ENCODE measurements around the gene FAM76A.
"Not testable (repeated sequence)": the region's sequence is repeated elsewhere in the genome, so short reads cannot be mapped to it uniquely, and the experiment has no call there.

The FAM76A gene

DNA sequence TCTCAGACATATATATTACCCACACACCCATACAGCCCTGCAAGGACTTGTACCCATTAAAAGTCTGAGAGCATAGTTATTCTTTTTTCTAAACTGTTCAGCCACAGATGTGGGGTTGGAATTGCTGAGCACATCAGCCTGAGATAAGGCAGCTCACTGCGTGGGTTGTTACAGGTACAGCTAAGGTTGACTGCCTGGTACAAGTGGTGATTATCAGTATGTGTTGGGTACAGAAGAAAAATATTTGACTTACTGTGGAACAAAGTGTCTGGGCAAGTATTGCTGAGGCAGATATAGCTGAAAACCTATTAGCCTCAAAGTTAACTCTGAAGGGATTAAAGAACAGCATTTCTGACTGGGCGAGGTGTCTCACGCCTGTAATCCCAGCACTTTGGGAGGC, 52.3 kb downstream of the FAM76A start:
- DNase-seq (ENCODE audit: low read depth): no peak

DNA sequence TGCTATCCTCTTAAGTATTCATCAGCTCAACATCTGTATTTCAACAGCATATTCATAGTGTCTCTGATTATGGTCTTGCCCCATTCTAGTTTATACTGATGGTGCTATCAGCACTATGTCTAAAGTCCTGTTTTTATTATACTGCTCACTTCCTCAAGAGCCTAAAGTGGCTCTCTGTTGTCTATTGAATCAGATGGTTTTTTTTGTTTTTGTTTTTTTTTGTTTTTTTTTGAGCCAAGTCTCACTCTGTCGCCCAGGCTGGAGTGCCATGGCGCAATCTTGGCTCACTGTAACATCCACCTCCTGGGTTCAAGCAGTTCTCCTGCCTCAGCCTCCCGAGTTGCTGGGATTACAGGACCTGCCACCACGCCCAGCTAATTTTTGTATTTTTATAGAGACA, 53.4 kb downstream of the FAM76A start:
- no peak for DNase-seq (ENCODE audit: low read depth)

DNA sequence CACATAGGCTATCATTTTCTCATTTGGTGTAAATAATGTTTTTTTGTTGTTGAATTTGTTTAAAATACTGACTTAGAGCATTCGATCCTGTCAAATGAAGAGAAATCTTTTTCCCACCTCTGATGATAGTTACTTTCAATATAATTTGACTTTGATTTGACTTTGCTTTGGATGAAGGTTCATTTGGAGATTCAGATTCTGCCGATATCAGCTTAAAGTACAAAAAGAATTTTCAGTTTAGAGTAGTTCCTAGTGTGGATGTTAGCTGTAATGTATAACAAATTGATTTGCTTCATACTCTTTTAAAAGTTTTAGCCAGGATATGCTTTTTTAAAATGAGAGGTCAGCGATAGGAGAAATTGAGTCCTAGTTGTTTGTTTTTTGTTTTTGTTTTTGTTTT, 57.2 kb downstream of the FAM76A start:
- no peak for DNase-seq (ENCODE audit: low read depth)

DNA sequence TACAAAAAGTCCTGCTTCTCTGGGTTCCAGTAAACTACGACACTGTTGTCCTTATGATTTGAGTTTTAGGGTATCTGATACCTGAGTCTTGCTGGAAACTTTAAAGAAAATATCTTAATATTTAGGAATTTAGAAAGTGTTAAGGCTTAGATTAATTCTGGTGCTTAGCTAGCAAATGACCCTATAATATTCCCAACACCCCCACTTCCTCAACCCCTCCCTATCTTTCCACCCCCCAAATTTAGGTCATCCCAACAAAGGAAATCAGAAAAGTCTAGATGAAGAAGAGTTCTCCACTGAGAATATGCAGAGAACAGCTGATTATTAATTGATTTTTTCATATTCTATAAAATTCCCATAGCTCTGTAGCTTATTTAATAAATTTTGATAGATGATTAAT, 58.9 kb downstream of the FAM76A start:
- DNase-seq (ENCODE audit: low read depth): no peak

DNA sequence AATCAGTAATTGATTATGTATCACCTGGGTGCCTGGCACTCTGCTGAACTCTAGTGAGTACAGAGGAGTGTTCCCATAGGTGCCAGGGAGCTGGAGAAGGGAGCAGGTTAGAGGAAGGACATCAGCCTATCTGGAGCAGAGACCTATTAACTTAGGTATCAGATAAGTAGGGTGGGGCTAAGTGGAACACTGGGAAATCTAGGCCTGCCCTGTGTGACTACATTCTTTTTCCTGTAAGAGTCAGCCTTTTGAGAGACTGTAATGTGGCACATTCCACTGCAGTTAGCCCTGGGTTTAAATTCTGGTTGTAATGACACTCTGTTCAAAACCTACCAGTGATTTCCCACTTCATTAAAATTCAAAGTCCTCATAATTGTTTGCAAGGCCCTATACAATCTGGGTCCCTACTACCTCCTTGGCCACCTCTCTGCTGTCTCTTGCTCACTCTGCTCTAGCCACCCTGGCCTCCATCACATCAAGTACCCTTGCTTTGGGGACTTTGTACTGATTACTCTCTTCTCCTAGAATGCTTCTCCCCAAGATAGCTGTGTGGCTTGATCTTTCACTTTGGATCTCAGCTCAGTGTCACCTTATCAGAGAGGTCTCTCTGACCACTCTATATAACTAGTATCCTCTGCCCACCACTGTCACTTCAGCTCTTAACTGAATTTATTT, 60.2 kb downstream of the FAM76A start:
- DNase-seq (ENCODE audit: low read depth): peak; percentile 33

DNA sequence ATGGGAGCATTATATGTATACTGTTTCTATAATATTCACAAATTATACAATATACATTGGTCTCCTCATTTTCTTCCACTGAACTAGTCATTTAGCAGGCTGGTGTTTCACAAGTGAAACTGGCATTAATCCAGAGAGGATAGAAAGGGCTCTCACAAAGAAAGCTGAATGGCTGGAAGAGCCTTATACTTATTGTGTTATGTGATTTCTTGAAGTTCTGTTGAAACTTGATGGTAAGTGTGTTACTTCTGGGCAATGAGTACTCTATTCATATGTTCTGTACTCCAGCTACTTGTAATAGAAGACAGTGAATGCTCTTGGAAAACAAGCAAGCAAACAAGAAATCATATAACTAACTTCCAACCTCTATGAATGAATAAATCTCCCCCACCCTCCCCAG, 62.1 kb downstream of the FAM76A start:
- peak; percentile 10 for DNase-seq (ENCODE audit: low read depth)

DNA sequence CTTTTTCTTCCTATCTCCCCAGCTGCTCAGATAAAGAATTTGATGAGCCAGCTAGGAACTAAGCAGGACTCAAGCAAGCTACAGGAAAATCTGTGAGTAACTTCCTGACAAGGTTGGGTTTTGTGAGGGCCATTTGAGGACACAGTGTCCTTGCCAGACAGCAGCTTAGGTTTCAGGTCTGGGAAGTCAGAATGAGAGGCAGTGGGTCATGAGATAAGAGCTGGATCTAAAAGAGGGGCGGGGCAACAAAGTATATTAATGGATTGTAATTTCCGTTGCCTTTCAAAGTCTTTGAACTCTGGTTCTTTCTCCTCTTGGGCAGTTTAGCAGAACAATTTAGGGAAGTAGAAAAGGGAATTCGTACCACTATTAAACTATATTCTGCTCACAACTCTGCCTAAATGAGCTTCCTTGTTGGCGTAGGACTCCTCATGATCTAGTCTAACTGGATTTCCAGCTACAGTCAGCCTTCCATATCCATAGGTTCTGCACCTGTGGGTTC, 63.8 kb downstream of the FAM76A start:
- peak; percentile 25 for DNase-seq (ENCODE audit: low read depth)

DNA sequence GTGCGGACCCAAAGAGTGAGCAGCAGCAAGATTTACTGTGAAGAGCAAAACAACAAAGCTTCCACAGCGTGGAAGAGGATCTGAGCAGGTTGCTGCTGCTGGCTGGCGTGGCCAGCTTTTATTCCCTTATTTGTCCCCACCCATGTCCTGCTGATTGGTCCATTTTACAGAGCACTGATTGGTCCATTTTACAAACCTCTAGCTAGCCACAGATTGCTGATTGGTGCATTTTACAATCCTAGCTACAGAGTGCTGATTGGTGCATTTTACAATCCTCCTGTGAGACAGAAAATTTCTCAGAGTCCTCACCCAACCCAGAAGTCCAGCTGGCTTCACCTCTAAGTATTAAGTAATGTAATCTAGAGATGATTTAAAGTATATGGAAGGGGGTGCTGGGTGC, 64.5 kb downstream of the FAM76A start:
- DNase-seq (ENCODE audit: low read depth): not testable (repeated sequence)

DNA sequence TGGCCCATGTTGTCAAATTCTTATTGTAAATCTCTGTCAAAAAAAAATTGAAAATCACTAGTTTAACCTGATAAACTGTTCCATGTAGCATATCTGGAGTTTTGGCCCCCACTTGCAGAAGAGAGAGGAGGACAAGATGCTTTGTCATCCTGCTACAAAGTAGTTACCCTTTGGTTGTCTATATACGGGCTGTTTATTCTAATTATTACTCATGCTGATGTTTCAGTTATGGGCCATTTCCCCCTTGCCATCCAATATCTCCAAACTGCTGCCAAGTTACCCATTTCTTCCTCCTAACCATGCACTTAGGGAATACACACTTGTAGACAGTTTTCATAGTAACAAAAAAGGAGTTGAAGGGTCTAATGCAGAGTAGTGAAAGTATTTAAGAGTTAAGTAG, 69.8 kb downstream of the FAM76A start:
- peak; percentile 28 for DNase-seq (ENCODE audit: low read depth)

DNA sequence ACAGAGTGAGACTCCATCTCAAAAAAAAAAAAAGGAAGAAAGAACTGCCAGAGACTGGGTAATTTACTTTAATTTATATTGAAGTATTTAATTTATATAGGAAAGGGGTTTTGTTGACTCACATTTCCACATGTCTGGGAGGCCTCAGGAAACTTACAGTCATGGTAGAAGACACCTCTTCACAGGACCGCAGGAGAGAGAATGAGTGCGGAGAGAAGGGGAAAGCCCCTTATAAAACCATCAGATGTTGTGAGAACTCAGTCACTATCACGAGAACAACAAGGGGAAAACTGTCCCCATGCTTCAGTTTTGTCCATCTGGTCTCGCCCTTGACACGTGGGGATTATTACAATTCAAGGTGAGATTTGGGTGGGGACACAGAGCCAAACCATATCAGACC, 79.0 kb downstream of the FAM76A start:
- DNase-seq (ENCODE audit: low read depth): no peak

DNA sequence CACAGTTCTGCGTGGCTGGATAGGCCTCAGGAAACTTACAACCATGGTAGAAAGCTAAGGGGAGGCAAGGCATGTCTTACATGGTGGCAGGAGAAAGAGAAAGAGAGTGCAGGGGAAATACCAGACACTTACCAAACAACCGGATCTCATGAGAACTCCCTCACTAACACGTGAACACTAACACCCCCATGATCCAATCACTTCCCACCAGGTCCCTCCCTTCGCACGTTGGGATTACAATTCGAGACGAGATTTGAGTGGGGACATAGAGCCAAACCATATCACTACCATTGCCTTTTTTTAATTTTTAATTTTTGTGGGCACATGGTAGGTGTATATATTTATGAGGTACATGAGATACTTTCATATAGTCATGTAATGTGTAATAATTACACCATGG, 81.0 kb downstream of the FAM76A start:
- DNase-seq (ENCODE audit: low read depth): no peak

DNA sequence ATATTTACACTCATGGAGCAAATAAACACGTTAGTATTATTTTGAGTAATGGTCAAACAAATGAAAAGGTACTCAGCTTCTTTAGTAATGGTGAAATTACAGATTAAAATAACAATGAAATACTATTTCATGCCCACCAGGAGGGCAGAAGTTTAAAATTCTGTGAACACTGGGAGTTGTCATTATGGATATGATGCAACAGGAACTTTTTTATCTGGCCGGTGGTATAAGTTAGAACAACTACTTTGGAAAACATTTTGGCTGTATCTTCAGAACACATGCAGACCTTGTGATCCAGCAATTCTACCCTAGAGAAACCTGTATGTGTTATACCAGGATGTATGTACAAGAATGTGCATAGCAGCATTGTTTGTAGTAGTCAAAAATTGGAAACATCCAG, 81.6 kb downstream of the FAM76A start:
- no peak for DNase-seq (ENCODE audit: low read depth)

DNA sequence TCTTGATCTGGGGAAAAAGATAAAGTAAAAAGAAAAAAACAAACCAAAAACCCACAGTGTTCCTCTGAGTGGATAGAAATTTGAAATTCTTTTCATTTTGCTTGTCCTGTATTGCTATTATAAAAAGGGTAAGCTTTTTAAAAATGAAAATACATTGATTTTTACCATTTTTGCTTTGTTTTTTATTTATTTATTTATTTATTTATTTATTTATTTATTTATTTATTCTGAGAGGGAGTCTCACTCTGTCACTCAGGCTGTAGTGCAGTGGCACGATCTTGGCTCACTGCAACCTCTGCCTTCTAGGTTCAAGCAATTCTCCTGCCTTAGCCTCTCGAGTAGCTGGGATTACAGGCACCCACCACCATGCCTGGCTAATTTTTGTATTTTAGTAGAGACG, 82.4 kb downstream of the FAM76A start:
- DNase-seq (ENCODE audit: low read depth): not testable (repeated sequence)

DNA sequence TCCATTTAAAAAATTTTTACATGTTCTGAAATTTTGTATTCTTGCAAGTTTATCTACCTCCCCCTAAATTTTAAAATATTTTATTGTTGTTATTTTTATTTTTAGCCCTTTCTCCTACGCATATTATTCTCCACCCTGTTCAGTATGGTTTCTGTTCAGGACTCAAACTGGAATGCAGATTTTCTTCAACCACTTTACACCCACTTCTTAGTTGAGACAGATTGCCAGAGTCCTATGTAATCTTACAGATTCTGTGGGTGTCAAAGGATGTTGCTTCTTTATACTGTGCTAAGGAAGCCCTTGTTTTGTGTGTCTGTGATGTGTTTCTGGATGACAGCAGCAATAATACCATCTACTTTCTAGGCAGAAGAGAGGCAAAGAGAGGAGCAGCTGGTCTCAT, 84.1 kb downstream of the FAM76A start:
- DNase-seq (ENCODE audit: low read depth): no peak

DNA sequence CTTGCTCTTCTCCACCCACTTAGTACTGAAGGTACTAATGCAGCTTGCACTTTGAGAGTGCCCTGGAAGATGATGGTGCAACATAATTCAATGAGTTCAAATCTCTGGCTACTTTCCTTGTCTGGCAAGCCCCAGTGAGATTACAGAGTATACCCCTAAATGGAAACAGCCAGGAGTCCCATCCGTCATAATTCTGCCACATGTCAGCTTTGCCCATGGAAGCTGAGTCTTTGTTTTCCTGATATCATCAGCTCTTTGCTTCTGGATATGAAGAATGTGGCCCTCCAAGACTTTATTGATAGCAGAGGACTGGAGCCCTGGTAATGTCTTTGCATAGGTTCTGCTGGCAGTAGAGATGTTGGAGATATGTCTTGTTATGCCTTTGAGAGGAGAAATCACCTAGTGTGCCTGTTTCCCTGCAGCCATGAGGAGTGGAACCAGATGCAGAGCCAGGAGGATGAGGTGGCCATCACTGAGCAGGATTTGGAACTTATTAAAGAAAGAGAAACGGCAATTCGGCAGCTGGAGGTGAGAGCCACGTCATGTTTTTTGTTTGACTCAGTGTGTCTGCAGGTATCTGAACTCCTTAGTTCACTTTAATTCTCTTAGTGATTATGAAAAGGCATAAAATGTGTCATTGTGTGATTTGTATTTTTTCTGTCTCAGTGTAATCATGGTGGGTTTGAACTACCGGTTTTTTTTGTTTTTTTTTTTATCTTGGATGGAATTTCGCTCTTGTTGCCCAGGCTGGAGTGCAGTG, 86.2 kb downstream of the FAM76A start:
- DNase-seq (ENCODE audit: low read depth): no peak
